ENCODE results near the gene LRRFIP2. TPM values are rescaled to one million over a fixed set of nuclear protein-coding genes. Genes with fewer than 3 reads are reported as not detected.

The LRRFIP2 gene
- total and polyA plus RNA-seq, 2 donors (not counting 1 experiment from before 2014, with no cell fraction given), result 83.7 to 149 TPM

DNA sequence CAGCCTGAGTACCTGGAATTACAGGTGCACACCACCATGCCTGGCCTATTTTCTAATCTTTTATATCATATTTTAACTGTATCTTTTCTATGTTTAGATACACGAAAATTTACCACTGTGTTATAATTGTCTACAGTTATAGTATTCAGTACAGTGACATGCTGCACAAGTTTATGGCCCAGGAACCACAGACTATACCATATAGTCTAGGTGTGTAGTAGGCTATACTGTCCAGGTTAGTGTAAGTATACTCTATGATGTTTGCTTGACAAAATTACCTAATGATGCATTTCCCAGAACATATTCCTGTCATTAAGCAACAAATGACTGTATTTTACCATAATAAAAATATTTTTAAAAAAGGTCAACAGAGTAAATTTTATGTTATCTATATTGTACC lies 5.5 kb downstream of the LRRFIP2 start:
- peaks cover 11% of the 10 kb centered on the region for H3K4me1 ChIP-seq (ENCODE audit: control insufficient read depth, extremely low read depth, insufficient read depth, low read length)
- no peaks in the 10 kb centered on the region for H3K27me3 ChIP-seq (ENCODE audit: control insufficient read depth, insufficient read depth, low read length)
- H3K36me3 ChIP-seq (ENCODE audit: control insufficient read depth, insufficient read depth, low read length), result no peaks in the 10 kb centered on the region
- no peak for DNase-seq (ENCODE audit: low read depth in 2 of 2)
- peaks cover 84% of the 10 kb centered on the region for H3K79me2 ChIP-seq (ENCODE audit: control insufficient read depth, insufficient read depth, low read length)
- H3K27ac ChIP-seq (ENCODE audit: insufficient read depth, low read length), result no peak overlapping the region
- TF ChIP-seq, protein P1, sequence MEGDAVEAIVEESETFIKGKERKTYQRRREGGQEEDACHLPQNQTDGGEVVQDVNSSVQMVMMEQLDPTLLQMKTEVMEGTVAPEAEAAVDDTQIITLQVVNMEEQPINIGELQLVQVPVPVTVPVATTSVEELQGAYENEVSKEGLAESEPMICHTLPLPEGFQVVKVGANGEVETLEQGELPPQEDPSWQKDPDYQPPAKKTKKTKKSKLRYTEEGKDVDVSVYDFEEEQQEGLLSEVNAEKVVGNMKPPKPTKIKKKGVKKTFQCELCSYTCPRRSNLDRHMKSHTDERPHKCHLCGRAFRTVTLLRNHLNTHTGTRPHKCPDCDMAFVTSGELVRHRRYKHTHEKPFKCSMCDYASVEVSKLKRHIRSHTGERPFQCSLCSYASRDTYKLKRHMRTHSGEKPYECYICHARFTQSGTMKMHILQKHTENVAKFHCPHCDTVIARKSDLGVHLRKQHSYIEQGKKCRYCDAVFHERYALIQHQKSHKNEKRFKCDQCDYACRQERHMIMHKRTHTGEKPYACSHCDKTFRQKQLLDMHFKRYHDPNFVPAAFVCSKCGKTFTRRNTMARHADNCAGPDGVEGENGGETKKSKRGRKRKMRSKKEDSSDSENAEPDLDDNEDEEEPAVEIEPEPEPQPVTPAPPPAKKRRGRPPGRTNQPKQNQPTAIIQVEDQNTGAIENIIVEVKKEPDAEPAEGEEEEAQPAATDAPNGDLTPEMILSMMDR (conservative IDR thresholded peaks at IDR 0.05 in 1 of 2, IDR thresholded peaks at IDR 0.05 in 1 of 2; ENCODE audit: low read depth in 1 of 2, low read length in 2 of 2), result no peak
- no peak for TF ChIP-seq EZH2 (IDR thresholded peaks at IDR 0.05; ENCODE audit: low read length, missing control alignments)
- no peak overlapping the region for H3K9ac ChIP-seq (ENCODE audit: insufficient read depth, low read length)
- H4K20me1 ChIP-seq (ENCODE audit: control insufficient read depth, extremely low read depth, insufficient read depth, low read length), result no peaks in the 10 kb centered on the region
- H2AFZ ChIP-seq (ENCODE audit: low read length), result no peak overlapping the region
- H3K4me2 ChIP-seq (ENCODE audit: extremely low read depth, insufficient read depth, low read length), result no peak overlapping the region
- no peaks in the 10 kb centered on the region for H3K9me3 ChIP-seq (ENCODE audit: control insufficient read depth, insufficient read depth, low read depth, low read length)
- H3K4me3 ChIP-seq (replicated peaks in 1 of 4; ENCODE audit: control extremely low read depth in 1 of 4, insufficient read depth in 1 of 4, low read depth in 3 of 4, low read length in 4 of 4), result no peak overlapping the region

DNA sequence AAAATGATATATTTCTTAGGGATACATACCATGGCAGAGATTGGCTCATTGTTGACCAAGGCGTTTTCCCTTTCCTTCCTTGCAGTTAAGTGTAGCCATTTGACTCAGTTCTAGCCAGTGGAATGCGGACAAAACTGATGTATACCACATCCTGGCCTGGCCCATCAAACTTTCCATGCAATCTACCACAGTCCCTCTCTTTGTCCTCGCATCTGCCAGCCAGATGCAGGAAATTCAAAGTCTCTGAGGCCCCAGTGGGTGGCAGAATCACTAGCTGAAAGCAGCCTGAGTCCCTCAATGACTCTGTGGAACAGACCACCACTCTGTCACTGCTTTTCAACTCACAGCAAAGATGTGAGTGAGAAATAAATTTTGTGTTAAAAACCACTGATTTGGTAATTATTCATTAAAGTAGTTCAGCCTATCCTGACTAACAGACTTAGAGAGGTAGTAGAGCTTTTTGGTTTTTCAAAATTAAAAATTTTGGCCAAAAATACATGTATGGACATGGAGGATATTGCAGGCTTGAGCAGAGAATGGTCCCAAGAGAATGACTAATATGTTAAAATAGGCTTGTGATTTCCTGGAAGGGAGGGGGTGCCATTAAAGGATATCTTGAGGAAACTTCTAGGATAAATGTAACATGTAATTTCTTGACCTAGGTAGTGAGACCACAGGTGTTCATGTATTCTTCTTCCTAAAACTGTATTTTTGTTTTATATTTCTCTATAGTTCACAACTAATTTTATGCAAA lies 10.9 kb downstream of the LRRFIP2 start:
- no peak overlapping the region for H3K4me3 ChIP-seq (replicated peaks in 1 of 4; ENCODE audit: control extremely low read depth in 1 of 4, insufficient read depth in 1 of 4, low read depth in 3 of 4, low read length in 4 of 4)

DNA sequence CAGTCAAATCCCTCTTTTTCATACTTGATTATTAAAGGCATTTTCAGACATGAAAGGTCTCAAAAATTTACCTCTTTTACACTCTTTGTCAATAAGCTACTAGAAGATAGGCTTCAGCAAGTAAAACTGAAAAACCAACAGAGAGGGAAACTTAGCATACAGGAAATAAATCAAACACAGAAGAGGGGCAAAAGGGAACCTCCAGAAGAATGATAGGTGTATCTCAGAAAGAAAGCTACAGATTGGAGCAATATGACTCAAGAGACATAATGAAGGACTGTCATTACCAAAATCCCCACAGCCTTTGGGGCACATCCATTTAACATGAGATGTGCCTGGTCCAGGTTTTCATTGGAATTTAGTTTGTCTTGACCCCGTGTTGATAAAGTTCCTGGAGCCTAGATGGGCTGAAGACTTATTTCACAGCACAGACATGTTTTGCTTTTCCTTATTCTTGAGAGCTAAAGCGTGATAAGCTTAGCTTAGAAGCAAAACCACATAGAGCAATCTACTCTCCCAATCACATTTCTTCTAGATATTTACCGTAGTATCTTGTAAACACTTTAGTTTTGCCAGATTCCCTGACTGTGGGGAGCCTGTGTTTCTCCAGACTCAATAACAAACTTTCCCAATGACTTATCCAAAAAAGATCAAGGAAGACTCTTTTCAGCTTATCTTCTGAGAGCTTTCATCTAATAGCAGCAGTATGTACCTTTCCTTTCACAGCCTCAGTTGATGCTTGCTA lies 11.7 kb downstream of the LRRFIP2 start:
- Histone ChIP-seq H3K9me3 (ENCODE audit: control insufficient read depth, insufficient read depth, low read depth, low read length) (no peaks in the 10 kb centered on the region), H3K4me1 (ENCODE audit: control insufficient read depth, extremely low read depth, insufficient read depth, low read length) (peaks cover 2% of the 10 kb centered on the region), H3K4me3 (replicated peaks in 1 of 4; ENCODE audit: control extremely low read depth in 1 of 4, insufficient read depth in 1 of 4, low read depth in 3 of 4, low read length in 4 of 4) (no peak overlapping the region), H3K9ac (ENCODE audit: insufficient read depth, low read length) (no peak overlapping the region), H3K27me3 (ENCODE audit: control insufficient read depth, insufficient read depth, low read length) (no peaks in the 10 kb centered on the region), H3K27ac (ENCODE audit: insufficient read depth, low read length) (peak overlapping the region; percentile 57), H3K4me2 (ENCODE audit: extremely low read depth, insufficient read depth, low read length) (peak overlapping the region; percentile 46), H4K20me1 (ENCODE audit: control insufficient read depth, extremely low read depth, insufficient read depth, low read length) (no peaks in the 10 kb centered on the region), H3K36me3 (ENCODE audit: control insufficient read depth, insufficient read depth, low read length) (peaks cover 2% of the 10 kb centered on the region), H2AFZ (ENCODE audit: low read length) (no peak overlapping the region), H3K79me2 (ENCODE audit: control insufficient read depth, insufficient read depth, low read length) (peaks cover 63% of the 10 kb centered on the region)
- TF ChIP-seq EZH2 (IDR thresholded peaks at IDR 0.05; ENCODE audit: low read length, missing control alignments), result no peak
- TF ChIP-seq, protein P1 (conservative IDR thresholded peaks at IDR 0.05 in 1 of 2, IDR thresholded peaks at IDR 0.05 in 1 of 2; ENCODE audit: low read depth in 1 of 2, low read length in 2 of 2), result no peak
- DNase-seq (ENCODE audit: low read depth in 2 of 2), result no peak

More for the DNA sequence above, 10.9 kb downstream of the LRRFIP2 start:
- Histone ChIP-seq H2AFZ (ENCODE audit: low read length) (no peak overlapping the region), H4K20me1 (ENCODE audit: control insufficient read depth, extremely low read depth, insufficient read depth, low read length) (no peaks in the 10 kb centered on the region), H3K4me2 (ENCODE audit: extremely low read depth, insufficient read depth, low read length) (peak overlapping the region; percentile 52), H3K9ac (ENCODE audit: insufficient read depth, low read length) (no peak overlapping the region), H3K27ac (ENCODE audit: insufficient read depth, low read length) (peak overlapping the region; percentile 57), H3K79me2 (ENCODE audit: control insufficient read depth, insufficient read depth, low read length) (peaks cover 68% of the 10 kb centered on the region), H3K36me3 (ENCODE audit: control insufficient read depth, insufficient read depth, low read length) (peaks cover 2% of the 10 kb centered on the region), H3K4me1 (ENCODE audit: control insufficient read depth, extremely low read depth, insufficient read depth, low read length) (peaks cover 2% of the 10 kb centered on the region), H3K9me3 (ENCODE audit: control insufficient read depth, insufficient read depth, low read depth, low read length) (no peaks in the 10 kb centered on the region), H3K27me3 (ENCODE audit: control insufficient read depth, insufficient read depth, low read length) (no peaks in the 10 kb centered on the region)
- peak; percentile 58 to 91 for DNase-seq (ENCODE audit: low read depth in 2 of 2)
- TF ChIP-seq, protein P1 (conservative IDR thresholded peaks at IDR 0.05 in 1 of 2, IDR thresholded peaks at IDR 0.05 in 1 of 2; ENCODE audit: low read depth in 1 of 2, low read length in 2 of 2), result no peak
- no peak for TF ChIP-seq EZH2 (IDR thresholded peaks at IDR 0.05; ENCODE audit: low read length, missing control alignments)

Data from fibroblast of lung (primary cell).